ENCODE results near the gene LDLRAD4.

LDLRAD4 gene

DNA sequence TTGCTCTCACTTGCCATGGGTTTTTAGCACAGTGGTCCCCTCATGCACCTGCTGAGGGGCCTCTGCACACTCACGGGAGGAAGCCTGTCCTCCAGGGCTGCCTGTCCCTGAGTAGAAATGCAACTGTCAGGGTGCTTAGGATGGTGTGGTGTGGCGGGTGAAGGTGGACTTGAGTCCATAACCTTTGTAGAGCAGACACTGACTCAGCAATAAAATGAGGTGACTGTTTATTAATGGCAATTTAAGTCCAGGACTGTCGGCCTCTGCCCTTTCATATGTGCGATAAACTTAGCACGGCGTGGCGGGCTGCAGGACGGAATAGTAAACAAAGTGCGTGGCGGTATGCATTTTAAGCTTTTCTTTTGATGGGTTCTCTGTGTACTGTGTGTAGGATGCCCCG, 188.2 kb downstream of the LDLRAD4 start:
- DNase-seq (ENCODE audit: low spot score): no peak

DNA sequence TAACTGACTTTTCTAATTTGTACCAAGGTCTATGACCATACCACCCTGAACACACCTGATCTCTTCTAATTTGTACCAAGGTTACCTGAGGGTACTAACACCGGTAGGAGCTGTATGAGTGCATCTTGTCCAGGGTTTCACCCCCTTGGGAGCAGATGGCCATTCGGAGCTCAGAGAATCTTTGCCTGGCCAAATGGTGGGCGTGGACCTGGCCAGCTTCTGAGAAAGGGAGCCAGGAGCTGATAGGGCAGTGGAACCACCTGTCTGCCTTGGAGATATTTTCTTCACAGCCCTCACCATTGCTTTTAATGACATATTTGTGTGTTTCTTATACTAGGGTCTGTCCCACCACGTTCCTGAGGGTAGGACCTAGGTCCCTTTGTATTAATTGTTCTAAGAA, 188.9 kb downstream of the LDLRAD4 start:
- peak; percentile 79 for DNase-seq (ENCODE audit: low spot score)

DNA sequence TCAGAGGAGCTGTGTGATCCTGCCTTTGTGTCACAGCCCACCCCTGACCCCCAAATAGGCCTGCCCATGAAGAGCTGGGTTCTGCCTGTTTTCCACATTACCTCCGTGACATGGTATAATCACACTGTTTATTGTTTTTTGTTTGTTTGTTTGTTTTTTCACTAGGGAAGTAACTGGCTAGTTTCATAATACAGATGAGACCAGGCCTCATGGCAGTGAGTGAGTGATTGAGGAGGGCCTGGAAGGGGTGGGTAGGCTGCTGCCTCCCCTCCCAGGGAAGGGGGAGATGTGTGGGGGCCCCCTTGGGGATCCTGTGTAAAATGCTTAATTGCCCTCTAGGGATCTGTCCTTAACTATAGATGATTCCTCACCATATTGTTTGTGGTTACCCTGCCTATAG, 190.5 kb downstream of the LDLRAD4 start:
- DNase-seq (ENCODE audit: low spot score): no peak

DNA sequence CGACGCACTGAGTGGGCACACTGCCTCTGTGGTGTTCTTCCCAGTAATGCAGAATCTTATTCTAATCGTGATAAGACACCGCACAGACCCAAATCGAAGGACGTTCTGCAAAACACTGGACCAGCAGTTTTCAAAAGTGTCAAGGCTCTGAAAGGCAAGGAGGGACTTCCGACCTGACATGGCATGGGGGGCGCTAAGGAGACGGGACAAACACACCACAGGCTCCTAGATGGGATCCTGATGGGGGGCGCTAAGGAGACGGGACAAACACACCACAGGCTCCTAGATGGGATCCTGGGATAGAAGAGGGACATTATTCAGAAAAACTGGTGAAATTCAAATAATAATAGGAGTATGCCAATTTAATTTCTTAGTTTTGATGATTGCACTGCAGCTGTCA, 191.4 kb downstream of the LDLRAD4 start:
- no peak for DNase-seq (ENCODE audit: low spot score)

DNA sequence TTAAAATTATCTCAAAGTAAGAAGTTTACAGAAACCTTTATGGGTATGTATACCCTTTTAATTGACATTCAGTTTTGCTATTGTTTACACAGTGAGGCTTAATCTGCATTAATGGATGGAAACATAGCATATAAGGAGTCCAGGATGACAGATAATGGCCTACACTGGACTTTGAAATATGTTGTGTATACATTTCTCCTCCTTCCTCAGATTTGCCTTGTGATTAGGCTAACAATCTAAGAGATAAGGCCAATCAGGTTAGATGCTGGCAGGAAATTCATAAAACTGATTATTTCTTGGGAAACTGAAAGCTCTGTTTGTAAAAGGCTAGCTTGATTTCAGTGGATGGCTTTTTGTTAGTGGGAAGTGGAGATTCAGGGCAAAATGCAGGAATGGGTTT, 191.9 kb downstream of the LDLRAD4 start:
- DNase-seq (ENCODE audit: low spot score): no peak

DNA sequence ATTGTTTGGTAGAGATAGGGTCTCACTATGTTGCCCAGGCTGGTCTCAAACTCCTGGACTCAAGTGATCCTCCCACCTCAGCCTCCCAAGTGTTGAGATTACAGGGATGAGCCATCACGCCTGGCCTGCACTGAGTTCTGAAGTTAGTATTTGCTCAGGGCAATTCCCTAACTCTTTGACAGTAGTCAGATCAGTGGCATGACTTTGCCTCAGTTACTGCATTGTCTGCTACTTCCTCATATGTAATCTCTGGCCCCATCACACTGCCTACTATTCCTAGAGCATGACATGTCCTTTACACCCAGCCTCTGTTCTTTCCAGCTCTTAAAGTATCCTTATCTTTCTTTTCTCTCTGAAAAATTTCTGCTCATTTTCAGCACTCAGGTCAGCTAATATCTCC, 193.5 kb downstream of the LDLRAD4 start:
- no peak for DNase-seq (ENCODE audit: low spot score)

DNA sequence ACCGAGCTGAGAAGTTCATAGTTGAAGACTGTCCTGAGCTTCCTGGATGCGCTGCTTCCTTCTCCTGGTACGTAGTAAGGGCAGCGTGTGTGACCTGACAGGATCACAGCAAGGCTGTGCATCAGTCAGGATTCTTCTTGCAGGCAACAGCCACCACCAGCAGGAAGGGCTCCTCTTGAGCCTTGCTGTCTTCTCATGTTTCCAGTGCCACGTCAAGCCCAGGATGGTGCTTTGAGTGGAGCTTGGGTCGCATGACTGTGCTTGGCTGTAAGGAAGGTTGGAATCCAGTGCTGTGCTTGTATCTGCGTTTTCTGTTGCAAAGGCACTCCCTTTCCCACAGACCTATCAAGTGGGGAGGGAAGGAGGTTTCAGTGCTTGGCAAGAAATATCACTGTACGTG, 194.3 kb downstream of the LDLRAD4 start:
- DNase-seq (ENCODE audit: low spot score): no peak

DNA sequence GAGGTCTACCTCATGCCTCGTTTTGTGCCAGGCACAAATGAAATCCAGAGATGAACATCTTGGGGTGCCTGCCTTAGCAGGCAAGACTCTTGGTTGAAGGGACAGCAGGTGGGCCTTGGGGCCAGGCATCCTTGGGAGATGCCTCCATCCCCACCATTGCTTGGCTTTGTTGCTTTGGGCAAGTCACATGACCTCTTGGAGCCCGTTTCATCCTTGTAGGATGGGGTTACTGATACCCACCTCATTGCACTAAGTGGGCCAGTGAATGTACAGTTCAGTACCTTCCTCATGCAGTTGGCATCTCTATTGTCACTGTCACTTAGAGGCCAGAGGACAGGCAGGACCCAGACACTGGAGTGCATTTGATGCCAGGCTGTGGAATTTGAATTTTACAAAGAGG, 195.5 kb downstream of the LDLRAD4 start:
- no peak for DNase-seq (ENCODE audit: low spot score)

DNA sequence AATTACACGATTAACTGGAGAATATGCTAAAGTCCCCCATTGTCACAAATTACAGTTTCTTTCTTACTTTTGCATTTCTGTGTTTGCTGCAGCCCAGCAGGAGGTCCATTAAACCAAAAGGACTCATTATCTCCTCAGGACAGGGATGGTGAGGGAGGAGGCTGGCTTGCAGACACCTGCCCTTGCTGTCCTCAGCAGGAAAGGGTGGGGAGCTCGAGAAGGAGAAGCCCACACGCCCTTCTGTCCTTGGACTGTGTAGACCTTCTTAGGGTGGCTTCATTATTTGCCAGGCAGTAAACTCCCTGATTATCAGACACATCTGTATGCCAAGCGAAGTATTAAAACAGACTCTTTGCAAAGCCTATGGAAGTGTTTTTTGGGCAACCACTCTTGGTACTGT, 196.0 kb downstream of the LDLRAD4 start:
- no peak for DNase-seq (ENCODE audit: low spot score)

DNA sequence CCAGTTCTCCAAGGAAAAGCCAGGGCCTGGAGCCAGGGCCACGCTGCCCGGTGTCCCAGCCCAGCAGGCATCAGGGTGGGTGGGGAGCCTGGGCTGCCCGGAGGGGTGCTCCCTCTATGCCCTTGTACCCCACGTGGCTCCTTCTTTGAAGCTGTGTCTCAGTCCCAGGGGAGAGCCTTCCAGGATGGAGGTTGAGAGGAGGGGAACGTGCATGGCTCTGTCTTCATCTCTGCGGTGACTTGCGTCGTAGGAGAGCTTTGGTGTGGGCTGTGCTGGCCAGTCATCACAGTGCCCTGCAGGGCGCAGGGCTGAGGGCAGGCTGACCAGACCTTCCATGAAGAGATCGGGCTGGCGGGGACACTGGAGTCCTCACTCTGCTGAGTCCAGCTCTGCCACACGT, 197.2 kb downstream of the LDLRAD4 start:
- no peak for DNase-seq (ENCODE audit: low spot score)

DNA sequence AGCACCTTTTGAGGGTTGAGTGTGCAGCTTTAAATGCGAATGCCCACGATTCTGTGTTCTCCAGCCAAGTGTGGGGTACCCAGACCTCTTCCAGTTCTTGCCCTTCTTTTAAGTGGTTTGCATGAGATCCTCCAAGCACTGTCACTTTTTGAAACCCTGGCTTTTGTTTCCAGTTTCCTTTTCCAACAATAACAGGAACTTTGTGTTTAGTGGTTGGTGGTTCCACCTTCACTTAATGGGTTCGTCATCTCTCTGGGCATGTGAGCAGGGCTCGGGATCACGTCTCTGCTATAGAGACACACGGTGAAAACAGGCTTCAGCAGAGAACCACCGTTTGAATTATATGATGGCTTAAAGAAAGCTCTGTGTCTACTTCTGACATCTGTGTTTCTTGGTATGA, 197.6 kb downstream of the LDLRAD4 start:
- peak; percentile 43 for DNase-seq (ENCODE audit: low spot score)

DNA sequence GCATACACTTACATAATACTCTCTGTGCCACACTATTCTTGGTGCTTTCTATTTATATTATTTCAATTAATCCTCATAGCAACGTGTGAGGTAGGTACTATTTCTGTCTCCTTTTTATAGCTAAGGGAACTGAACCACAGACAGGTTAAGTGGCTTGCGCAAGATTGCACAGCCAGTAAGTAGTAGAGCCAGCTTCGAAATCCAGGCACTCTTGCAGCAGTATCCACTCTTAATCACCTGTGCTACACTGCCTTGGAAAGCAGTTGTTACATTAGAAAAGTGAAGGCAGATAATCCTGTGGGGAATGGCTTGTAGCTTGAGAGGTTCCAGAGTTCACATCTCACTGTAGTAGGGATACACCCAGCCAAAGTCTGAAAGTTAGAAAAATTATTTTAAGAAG, 198.3 kb downstream of the LDLRAD4 start:
- no peak for DNase-seq (ENCODE audit: low spot score)

DNA sequence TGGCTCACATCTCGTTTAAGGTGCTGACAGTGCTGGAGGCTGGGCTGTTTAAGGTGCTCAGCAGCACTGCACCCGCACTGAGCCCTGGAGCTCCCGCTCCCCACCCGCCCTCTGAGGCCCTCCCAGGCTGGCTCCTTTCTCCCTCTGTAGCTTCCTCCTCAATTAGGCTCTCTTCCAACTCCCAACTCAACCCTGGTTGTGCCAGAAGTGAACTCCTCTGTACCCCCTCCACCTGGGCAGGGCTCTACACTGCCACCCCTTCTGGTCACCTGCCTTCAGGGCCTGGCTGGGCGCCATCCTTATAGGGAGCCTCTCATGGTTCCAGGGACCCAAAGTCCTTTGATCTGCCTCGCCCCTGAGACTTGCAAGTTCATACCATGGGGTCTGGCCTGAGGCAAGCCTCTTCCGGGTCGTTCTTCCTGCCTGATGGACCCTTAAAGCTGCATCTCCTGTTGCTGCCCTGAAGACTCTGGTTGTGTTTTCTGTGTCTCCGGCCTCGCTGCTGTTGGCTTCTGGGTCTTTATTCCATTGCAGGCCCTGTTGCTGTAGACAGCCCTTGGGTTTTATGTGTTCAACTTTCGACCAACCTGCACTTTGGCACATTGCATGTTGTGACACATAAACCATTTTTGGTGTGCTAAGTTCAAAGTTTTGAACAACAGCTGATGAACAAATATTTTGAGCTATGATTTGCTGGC, 199.6 kb downstream of the LDLRAD4 start:
- no peak for DNase-seq (ENCODE audit: low spot score)

DNA sequence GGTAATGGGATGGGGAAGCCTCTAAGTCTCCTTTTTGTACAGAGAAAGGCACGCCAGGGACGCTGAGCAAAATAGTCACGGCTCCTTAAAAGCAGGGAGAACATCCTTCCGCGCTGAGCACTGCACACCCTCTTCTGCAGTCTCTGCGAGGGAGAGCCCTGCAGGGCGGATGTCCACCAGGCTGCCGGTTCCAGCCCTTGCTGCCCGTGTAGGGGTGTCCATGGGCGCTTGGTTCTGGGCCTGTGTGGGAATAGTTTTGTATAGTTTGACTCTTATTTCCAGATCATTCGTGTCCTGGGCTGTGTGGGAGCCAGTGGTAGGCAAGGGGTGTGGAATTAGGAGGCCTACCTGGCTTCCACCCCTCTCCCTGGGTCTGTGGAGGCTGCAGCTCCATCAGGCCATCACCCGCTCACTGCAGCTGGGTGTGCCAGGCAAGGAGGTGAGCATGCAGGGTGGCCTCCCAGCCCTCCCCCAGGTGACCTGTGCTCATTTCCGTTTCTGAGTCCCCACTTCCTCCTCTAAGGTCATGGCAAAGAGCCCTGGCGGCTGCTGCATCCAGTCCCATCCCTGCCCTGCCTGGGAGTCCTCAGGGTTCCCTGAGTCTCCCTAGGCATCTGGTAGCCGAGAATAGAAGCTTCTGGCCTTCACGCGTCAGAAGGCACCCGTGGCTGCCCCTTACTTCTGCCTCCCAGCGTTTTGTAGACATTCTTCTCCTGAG, 202.6 kb downstream of the LDLRAD4 start:
- DNase-seq (ENCODE audit: low spot score): no peak

DNA sequence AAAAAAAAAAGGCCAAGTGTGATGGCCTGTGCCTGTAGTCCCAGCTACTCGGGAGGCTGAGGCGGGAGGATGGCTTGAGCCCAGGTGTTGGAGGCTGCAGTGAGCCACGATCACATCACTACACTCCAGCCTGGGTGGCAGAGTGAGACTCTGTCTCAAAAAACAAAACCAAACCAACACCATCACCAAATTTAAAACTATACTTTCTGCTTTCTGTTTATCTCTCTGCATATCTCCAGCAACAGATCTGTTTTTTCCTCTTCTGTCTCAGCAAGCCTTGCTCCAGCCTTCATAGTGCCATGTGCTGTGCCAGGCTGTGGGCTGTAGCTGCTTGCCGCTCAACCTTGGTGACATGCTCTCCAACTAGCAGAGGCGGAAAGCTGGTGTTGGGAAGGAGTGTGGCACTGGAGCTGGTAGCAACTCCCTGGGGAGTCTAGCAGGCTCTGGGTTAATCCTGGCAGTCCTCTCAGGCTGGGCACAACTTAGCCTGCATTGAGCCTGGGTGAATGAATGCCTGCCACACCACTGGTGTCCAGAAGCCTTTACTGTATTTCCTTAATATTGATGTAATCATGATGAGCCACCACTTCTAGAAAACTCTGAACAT, 204.1 kb downstream of the LDLRAD4 start:
- no peak for DNase-seq (ENCODE audit: low spot score)

DNA sequence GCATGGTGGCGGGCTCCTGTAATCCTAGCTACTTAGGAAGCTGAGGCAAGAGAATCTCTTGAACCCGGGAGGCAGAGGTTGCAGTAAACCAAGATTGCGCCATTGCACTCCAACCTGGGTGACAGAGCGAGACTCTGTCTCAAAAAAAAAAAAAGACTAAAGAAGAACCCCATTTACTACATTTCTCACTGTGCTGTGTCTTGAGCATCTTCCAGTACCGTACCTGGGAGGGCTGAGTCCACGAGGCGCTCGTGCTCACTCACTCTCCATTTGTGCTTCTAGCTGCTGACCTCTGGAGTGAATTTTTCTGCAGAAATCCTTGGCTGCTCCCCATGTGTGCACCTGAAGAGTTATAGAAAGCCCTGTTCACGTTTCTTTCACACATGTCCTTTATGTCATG, 204.8 kb downstream of the LDLRAD4 start:
- DNase-seq (ENCODE audit: low spot score): no peak

DNA sequence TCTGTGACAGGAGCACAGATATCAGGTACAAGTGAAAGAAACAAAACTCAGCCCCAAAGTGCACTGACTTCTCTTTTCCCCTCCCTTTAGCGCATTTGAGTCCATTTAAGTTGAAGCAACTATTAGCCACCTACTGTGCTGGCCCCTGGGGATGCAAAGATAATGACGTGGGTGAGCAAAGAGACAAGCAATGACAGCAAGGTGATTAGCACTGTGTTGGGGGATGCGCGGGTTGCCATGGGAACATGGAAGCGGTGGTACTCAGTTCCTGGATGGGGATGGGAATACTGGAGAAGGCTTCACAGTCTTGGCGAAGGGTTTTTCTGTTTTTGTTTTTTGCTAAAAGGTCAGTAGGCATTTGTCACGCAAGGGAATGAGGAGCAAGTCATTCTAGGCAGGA, 205.8 kb downstream of the LDLRAD4 start:
- DNase-seq (ENCODE audit: low spot score): no peak

DNA sequence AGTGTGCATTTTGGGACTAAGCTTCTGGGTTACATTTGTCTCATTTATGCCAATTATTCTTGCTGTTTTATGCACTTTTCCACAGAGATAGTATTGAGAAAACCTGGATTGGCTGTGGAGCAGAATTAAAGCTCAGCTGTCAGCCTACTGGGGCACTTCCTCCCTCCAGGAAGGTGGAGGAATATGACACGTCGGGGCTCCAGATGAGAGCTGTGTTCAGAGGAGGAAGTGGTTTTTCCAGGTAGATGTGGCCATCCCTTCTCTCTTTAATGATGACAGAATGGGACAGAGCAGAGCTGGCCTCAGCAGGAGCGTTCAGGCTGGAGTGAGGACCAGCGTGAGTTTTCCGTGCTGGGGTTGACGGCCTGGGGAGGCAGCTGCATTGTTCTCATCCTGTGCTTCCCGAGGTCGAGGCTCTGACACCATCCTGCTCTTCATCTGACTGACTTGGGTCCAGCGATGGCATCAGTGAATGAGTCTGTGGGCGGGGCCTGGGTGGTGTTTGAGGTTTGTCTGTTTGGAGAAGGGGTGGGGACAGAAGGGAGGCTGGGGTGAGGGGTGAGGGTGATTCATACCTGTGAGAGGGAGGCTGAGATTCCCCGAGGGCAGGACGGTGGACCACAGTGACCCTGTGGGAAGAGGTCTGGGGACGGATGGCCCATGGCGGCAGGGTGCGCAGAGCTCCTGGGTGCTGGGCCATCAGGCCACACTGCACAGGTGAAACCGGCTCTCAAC, 207.0 kb downstream of the LDLRAD4 start:
- no peak for DNase-seq (ENCODE audit: low spot score)

DNA sequence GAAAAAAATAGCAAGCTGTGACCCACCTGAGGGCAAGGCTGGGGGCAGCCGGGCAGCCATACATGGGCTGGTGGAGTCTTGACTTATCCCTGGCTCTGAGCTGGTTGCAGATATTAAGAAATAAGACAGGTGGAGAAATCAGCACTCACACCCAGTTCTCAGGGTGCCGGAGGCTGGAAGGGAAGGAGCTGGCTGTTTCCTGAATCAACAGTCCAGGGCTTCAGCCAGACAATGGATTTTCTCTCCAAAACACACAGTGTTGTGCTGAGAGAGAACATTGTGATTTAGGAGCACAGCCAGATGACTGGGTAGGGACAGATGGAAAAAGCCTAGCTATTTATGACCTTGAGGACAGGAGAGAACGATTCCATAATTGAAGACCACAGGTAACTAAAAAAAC, 208.8 kb downstream of the LDLRAD4 start:
- DNase-seq (ENCODE audit: low spot score): peak; percentile 99

DNA sequence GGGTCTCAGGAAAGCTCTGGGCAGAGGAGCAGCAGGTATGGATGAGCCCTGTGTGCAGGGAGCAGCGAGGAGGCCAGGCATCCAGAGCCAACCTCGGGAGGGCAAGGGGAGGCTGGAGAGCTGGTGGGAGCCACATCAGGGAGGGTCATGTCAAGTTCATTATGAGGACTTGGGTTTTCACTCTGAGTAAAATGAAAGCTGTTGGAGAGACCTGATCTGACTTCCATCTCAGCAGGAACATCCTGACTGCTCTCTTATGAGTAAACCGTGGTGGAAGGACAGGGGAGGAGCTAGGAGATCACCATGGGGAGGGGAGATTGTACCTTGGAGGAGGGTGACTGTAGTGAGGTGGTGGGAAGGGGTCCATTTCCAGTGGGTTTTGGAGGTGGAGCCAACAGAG, 209.8 kb downstream of the LDLRAD4 start:
- no peak for DNase-seq (ENCODE audit: low spot score)

DNA sequence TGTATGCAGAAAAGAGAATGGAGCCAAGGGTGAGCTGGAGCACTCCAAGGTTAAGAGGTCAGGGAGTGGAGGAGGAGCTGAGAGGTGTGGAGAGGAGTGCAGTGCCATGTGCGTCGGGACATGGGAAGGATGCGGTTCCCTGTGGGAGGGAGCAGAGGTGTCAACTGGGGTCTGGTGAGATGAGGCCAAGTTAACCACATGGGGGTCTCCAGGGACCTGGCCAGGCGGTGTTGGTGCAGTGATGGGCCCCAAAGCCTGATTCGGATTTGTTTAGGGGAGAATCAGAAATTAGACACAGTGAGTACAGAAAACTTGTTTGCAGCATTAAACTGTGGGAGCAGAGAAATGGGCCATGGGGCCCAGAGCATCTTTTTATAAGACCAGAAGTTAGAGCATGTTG, 210.5 kb downstream of the LDLRAD4 start:
- DNase-seq (ENCODE audit: low spot score): no peak

DNA sequence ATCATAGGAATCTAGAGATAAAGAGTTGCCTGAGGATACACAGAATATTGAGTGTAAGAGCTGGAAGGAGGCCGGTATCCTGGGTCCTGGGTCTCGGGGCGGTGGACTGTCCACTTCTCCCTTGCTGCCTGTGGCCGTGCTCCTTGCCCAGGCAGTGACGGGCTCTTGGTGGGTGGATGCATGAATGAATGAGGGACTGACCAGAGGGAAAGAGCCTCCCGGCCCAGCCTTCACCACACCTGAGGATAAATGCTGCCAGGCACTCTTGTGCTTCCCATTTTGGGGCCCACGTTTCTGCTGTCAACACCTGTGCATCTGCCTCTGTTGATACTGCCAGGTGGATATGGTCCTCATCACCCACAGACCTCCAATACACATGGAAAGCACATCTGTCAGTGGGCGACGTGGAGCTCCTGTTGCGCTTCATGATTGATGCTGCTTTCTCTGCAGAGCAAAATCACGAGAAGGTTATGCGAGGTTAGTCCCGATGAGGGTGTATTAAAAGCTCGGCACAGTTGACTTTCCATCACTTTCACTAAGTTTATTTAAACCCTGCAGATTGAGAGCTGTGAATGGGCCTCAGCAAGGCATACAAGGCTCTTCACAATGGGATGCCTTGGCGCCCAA, 211.4 kb downstream of the LDLRAD4 start:
- no peak for DNase-seq (ENCODE audit: low spot score)
